ENCODE measurements around the gene SLC2A1. TPM values are rescaled to one million over a fixed set of nuclear protein-coding genes. Genes with fewer than 3 reads are reported as not detected.

Gene SLC2A1
- total and polyA plus RNA-seq, 9 of the 15 experiments (the other 6 are each of a cell fraction or from before 2014, with no cell fraction given) = 12.6 to 153 (median 48.0) TPM

DNA sequence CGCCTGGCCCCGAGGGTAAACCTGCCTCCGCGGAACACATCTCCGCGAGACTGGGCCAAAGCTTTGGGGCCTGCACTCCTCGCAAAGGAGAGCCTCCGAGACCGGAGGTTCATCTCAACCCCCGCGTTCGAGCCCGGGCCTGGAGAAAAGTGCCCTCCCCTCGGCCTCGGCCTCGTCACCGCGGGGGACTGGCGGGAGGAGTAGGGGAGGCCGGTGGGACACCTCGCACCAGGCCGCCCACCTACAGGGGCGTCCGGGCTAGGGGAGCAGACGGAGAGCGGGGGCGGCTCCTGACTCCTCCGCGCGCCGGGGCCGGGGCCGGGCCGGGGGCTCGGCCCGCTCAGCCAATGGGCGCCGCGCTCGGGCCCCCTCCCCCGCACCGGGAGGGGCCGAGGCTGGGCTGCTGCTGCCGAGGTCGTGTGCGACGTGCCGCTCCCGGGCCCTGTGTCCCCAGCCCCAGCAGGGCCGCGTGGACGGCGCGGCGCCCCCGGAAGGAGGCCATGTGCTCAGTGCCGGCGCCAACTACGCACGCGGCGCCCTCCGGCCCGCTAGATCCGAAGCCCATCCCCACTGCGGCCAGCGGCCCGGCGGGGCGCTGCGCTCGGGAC, 684 bp downstream of the SLC2A1 start (continued):
- no peak for TF ChIP-seq MCM2 (IDR thresholded peaks at IDR 0.05; ENCODE audit: low read depth)
- peak; percentile 96 for TF ChIP-seq HMGN3 (IDR thresholded peaks at IDR 0.05; ENCODE audit: borderline replicate concordance, extremely low read depth, insufficient read length, low read depth, low read length)
- TF ChIP-seq, protein P1, sequence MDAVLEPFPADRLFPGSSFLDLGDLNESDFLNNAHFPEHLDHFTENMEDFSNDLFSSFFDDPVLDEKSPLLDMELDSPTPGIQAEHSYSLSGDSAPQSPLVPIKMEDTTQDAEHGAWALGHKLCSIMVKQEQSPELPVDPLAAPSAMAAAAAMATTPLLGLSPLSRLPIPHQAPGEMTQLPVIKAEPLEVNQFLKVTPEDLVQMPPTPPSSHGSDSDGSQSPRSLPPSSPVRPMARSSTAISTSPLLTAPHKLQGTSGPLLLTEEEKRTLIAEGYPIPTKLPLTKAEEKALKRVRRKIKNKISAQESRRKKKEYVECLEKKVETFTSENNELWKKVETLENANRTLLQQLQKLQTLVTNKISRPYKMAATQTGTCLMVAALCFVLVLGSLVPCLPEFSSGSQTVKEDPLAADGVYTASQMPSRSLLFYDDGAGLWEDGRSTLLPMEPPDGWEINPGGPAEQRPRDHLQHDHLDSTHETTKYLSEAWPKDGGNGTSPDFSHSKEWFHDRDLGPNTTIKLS (IDR thresholded peaks at IDR 0.05; ENCODE audit: borderline replicate concordance, low read depth) = peak; percentile 78; the same call in 1 of the 2 replicates
- no peak for TF ChIP-seq ZNF23 (CRISPR knock-in tag; IDR thresholded peaks at IDR 0.05)
- no peak for TF ChIP-seq COPS2 (conservative IDR thresholded peaks at IDR 0.05)
- TF ChIP-seq, protein P2, sequence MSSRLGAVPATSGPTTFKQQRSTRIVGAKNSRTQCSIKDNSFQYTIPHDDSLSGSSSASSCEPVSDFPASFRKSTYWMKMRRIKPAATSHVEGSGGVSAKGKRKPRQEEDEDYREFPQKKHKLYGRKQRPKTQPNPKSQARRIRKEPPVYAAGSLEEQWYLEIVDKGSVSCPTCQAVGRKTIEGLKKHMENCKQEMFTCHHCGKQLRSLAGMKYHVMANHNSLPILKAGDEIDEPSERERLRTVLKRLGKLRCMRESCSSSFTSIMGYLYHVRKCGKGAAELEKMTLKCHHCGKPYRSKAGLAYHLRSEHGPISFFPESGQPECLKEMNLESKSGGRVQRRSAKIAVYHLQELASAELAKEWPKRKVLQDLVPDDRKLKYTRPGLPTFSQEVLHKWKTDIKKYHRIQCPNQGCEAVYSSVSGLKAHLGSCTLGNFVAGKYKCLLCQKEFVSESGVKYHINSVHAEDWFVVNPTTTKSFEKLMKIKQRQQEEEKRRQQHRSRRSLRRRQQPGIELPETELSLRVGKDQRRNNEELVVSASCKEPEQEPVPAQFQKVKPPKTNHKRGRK (tag; IDR thresholded peaks at IDR 0.05) = no peak
- TF ChIP-seq PTRF (tag; IDR thresholded peaks at IDR 0.05) = no peak
- 0 out of 2 replicates have a peak, but pooled peaks have one; percentile 6 for TF ChIP-seq ZNF282 (CRISPR knock-in tag; IDR thresholded peaks at IDR 0.05)
- no peak for TF ChIP-seq SMARCE1 (IDR thresholded peaks at IDR 0.05)
- no peak for TF ChIP-seq HMG20B (CRISPR knock-in tag; IDR thresholded peaks at IDR 0.05)
- TF ChIP-seq, protein P3, sequence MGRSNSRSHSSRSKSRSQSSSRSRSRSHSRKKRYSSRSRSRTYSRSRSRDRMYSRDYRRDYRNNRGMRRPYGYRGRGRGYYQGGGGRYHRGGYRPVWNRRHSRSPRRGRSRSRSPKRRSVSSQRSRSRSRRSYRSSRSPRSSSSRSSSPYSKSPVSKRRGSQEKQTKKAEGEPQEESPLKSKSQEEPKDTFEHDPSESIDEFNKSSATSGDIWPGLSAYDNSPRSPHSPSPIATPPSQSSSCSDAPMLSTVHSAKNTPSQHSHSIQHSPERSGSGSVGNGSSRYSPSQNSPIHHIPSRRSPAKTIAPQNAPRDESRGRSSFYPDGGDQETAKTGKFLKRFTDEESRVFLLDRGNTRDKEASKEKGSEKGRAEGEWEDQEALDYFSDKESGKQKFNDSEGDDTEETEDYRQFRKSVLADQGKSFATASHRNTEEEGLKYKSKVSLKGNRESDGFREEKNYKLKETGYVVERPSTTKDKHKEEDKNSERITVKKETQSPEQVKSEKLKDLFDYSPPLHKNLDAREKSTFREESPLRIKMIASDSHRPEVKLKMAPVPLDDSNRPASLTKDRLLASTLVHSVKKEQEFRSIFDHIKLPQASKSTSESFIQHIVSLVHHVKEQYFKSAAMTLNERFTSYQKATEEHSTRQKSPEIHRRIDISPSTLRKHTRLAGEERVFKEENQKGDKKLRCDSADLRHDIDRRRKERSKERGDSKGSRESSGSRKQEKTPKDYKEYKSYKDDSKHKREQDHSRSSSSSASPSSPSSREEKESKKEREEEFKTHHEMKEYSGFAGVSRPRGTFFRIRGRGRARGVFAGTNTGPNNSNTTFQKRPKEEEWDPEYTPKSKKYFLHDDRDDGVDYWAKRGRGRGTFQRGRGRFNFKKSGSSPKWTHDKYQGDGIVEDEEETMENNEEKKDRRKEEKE (IDR thresholded peaks at IDR 0.05; ENCODE audit: borderline replicate concordance in 1 of 2, control insufficient read depth in 1 of 2, low read depth in 2 of 2, low read length in 1 of 2) = 0 out of 4 replicates have a peak, but pooled peaks of 1 of the 2 experiments have one; percentile 12
- TF ChIP-seq RBM39 (optimal IDR thresholded peaks at IDR 0.05; ENCODE audit: low read depth, low read length) = no peak
- TF ChIP-seq ZEB2 (IDR thresholded peaks at IDR 0.05) = no peak
- TF ChIP-seq, protein P4, sequence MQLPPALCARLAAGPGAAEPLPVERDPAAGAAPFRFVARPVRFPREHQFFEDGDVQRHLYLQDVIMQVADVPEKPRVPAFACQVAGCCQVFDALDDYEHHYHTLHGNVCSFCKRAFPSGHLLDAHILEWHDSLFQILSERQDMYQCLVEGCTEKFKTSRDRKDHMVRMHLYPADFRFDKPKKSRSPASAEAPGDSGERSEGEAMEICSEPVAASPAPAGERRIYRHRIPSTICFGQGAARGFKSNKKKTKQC (CRISPR knock-in tag; IDR thresholded peaks at IDR 0.05) = peak; percentile 67; the same call in 1 of the 2 replicates
- peak; percentile 94 for TF ChIP-seq BHLHE40 (IDR thresholded peaks at IDR 0.05; ENCODE audit: low read length)
- no peak for TF ChIP-seq MTA3 (IDR thresholded peaks at IDR 0.05; ENCODE audit: borderline replicate concordance)
- TF ChIP-seq NFATC3 (IDR thresholded peaks at IDR 0.05) = no peak
- no peak for TF ChIP-seq ELF4 (CRISPR knock-in tag; IDR thresholded peaks at IDR 0.05)
